Measurements from ENCODE around the gene EXD3.

- TF ChIP-seq CTCF (IDR thresholded peaks at IDR 0.05) (no peak), POLR2A (IDR thresholded peaks at IDR 0.05) (no peak), POLR2AphosphoS5 (IDR thresholded peaks at IDR 0.05) (no peak)
Observed at GRCh38 chr9:137317718-137318511, 105.0 kb downstream of the EXD3 start.

Data from breast epithelium (tissue), 3 donors.